ENCODE measurements around the gene PTPRZ1.

The PTPRZ1 gene

GRCh38 chr7:121901026-121901425, 28.1 kb downstream of the PTPRZ1 start:
- DNase-seq = no peak

- DNase-seq = no peak
These were observed 31.2 kb downstream of the PTPRZ1 start for GRCh38 chr7:121904120-121904519.

- no peak for DNase-seq
These were observed 35.1 kb downstream of the PTPRZ1 start for GRCh38 chr7:121908042-121908441.

- DNase-seq = no peak
These were observed 36.9 kb downstream of the PTPRZ1 start for GRCh38 chr7:121909716-121910345.

DNA sequence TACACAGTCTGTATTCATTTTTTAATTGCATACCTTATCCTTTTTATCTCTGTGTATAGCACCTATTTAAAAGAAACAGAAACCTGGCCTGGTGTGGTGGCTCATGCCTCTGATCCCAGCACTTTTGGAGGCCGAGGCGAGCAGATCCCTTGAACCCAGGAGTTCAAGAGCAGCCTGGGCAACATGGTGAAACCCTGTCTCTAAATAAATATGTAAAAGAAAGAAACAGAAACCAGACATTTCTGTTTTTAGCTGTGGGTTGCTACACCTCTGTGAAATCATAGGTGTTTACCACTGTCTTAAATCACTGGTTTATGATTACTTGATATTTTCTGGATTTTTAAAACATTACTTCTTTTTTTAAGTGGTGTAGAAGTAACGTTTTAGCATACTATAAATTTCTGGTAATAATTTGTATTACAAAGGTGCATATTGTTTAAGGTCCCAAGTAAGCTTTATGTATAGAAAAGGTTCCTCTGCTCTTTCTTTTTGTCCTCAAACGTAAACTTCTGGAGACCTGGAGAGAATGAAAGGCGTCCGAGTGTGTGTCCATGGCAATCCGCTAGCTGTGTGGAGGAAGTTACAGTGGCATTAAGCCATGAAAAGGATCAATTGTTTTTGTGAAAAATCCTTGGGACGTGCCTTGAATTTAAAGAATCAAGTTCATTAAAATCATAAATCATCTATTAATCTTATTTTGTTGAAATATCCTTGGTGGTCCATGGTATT, 41.1 kb downstream of the PTPRZ1 start:
- DNase-seq = no peak

GRCh38 chr7:121914676-121915279, 41.8 kb downstream of the PTPRZ1 start:
- no peak for DNase-seq

- no peak for DNase-seq
These were observed 43.2 kb downstream of the PTPRZ1 start for GRCh38 chr7:121916211-121916610.

GRCh38 chr7:121919986-121920385, 47.0 kb downstream of the PTPRZ1 start:
- DNase-seq = no peak

DNA sequence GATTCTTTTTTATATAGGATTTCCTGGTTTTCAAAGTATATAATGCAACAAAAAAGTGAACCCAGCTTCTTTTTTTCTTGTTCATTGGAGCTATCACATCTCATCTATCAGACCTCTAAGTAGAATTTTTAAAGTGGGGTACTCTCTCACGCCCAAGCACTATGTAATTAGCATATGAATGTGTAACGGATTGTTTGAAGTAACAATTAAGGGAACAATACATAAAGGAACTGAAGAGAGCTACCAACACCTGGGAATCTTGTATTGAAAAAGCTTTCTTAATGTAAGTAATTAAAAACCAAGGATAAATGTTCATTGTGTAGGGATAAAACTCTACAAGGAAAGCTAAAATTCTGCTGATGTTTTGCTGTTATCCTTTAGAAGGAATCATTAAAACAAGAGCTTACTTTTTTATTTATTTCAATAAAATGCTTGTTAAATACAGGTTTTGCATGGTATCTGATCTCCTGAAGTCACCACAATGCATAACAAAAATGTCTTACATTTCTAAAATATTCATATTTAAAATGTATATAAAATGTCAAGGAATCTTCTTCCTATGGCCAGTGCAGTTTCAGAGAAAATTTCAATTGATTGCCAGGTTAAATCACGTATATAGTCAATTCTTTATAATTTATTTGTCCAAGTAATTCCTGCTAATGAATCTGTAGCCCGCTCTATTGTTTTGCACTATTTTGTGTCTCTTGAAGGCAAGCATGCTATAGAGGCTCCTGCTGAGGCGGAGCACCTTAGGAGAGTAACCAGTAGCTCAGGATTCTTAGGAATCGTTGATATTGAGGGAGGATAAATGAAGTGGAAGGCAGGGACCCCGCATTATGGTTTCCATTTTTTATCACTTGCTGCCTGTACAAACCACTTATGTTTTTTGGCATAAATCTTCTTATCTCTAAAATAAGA, 51.6 kb downstream of the PTPRZ1 start:
- DNase-seq = no peak

GRCh38 chr7:121931149-121931902, 58.4 kb downstream of the PTPRZ1 start:
- no peak for DNase-seq

GRCh38 chr7:121932768-121933167, 59.8 kb downstream of the PTPRZ1 start:
- no peak for DNase-seq

GRCh38 chr7:121936951-121937623, 64.1 kb downstream of the PTPRZ1 start:
- no peak for DNase-seq

- DNase-seq = no peak
These were observed 65.6 kb downstream of the PTPRZ1 start for GRCh38 chr7:121938429-121938996.

DNA sequence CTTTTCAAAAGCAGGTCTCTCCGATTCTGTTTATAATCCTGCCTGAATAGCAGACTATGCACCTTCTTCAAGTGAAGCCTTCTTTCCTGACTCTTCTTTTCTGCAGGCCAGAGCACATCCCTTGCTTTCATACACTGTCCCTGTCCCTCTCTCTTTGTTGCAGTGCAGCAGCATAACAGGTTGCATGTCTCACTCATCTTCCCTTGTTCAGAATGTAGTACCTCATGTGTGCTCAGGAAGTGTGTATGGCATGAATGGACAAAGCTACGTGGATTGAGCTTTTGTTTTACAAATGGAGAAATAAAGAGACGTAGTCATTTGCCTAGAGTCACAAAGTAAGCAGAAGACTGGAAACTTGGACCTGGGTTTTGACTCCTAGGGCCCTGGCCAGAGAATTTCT, 68.0 kb downstream of the PTPRZ1 start:
- no peak for DNase-seq

DNA sequence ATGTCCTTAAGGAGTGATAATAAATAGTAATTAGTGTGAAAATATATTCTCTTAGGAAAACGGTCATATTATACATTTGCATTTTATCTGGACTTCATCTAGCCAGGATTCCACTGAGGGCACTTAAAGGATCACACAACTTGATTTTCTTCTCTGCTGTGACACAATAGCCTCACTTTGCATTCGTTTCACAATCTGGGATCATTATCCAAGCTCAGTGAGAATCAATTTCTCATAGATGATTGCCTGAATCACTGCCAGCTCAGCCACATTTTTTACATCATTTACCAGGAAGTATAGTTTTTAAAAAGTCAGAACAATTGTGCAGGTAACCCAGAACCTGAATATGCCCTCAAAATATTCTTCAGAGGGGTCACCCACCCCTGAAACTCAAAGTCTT, 68.9 kb downstream of the PTPRZ1 start:
- no peak for DNase-seq

DNA sequence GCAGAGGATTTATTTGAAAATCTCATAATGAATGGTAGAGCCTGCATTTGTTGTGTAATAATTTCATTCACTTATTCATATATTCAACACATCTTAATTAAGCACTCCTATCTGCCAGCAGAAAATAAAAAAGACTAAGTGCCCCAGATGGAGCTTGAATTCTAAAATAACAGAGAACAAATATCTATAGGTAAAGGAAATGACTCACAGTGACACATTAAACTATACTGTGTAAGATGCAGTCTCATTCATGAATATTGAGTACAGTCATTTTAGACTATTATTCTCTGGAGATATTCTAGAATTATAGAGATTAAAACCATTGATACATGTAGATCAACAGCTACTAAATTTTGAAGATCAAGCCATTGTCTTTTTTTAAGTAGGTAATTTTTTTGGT, 72.1 kb downstream of the PTPRZ1 start:
- no peak for DNase-seq

- no peak for DNase-seq
These were observed 72.7 kb downstream of the PTPRZ1 start for GRCh38 chr7:121945480-121946236.

GRCh38 chr7:121953164-121953563, 80.2 kb downstream of the PTPRZ1 start:
- no peak for DNase-seq

- DNase-seq = no peak
These were observed 80.6 kb downstream of the PTPRZ1 start for GRCh38 chr7:121953601-121954000.

- no peak for DNase-seq
These were observed 81.8 kb downstream of the PTPRZ1 start for GRCh38 chr7:121954803-121955202.

DNA sequence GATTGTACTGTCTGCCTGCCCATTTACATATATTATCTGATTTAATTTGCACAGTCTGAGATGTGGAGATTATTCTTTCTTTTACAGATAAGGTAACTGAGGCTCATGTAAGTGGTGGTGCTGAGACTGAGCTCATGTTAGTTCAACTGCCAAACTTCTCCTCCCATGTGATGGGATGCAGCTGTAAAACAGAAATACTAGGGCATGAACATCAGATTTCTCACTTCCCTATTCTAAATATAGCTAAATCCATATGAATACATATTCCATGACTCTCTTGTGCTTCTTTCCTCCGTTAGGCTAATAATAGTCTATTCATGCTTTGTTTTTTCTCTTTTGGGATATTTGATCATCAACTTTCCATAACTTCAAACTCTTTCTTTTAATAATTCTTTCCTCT, 84.7 kb downstream of the PTPRZ1 start:
- DNase-seq = no peak
